Fibroblast of mammary gland (primary cell): ENCODE measurements around the gene LCN12.

Source experiments
- DNase-seq: peaks from one replicate; pipeline ENCODE4 v3.0.0-alpha.2; 2010; ENCODE audit warnings: low read depth
- H3K4me3 ChIP-seq: 2 replicates; pipeline ENCODE4 v1.5.1; 2011; ENCODE audit warnings: low read depth, mild to moderate bottlenecking, low read length, moderate library complexity; ENCODE audit not compliant: control insufficient read depth
- TF ChIP-seq, protein P1 (sequence below): conservative IDR thresholded peaks from 2 replicates; pipeline ENCODE4 v1.5.1; 2011; ENCODE audit warnings: low read depth, low read length, inconsistent platforms; ENCODE audit not compliant: control insufficient read depth, insufficient read depth

Gene LCN12

GRCh38 chr9:136921307-136921706 lies 30.8 kb upstream of the LCN12 start:
- H3K4me3 ChIP-seq = no peak overlapping the region
- no peak for DNase-seq
- TF ChIP-seq, protein P1, sequence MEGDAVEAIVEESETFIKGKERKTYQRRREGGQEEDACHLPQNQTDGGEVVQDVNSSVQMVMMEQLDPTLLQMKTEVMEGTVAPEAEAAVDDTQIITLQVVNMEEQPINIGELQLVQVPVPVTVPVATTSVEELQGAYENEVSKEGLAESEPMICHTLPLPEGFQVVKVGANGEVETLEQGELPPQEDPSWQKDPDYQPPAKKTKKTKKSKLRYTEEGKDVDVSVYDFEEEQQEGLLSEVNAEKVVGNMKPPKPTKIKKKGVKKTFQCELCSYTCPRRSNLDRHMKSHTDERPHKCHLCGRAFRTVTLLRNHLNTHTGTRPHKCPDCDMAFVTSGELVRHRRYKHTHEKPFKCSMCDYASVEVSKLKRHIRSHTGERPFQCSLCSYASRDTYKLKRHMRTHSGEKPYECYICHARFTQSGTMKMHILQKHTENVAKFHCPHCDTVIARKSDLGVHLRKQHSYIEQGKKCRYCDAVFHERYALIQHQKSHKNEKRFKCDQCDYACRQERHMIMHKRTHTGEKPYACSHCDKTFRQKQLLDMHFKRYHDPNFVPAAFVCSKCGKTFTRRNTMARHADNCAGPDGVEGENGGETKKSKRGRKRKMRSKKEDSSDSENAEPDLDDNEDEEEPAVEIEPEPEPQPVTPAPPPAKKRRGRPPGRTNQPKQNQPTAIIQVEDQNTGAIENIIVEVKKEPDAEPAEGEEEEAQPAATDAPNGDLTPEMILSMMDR = no peak

DNA sequence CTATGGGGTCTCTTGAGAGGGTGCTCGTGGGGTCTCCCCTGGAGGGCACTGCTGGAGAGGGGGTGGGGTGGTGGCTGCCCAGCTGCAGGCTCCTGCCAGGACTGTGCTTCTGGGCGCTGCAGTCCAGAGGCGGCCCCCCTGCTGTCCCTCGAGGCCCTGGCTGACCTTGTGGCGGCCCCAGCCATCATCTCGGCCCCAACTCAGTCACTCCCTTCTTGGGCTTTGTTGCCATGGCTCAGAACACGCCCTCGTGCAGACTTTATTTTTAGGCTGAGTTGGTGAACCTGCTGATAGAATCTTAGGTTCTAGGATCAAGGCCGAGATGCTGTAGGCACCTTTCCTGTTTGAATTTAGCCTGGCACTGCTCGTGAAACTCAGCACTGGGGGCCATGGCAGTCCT lies 30.4 kb upstream of the LCN12 start:
- no peak overlapping the region for H3K4me3 ChIP-seq
- TF ChIP-seq, protein P1 = no peak
- no peak for DNase-seq

GRCh38 chr9:136922540-136922939 lies 29.5 kb upstream of the LCN12 start:
- TF ChIP-seq, protein P1 = no peak
- DNase-seq = no peak
- no peak overlapping the region for H3K4me3 ChIP-seq

GRCh38 chr9:136923881-136924280 lies 28.2 kb upstream of the LCN12 start:
- TF ChIP-seq, protein P1 = no peak
- H3K4me3 ChIP-seq = no peak overlapping the region

GRCh38 chr9:136925414-136926153 lies 26.5 kb upstream of the LCN12 start:
- TF ChIP-seq, protein P1 = no peak
- no peak for DNase-seq
- H3K4me3 ChIP-seq = no peak overlapping the region

More at GRCh38 chr9:136923881-136924280, 28.2 kb upstream of the LCN12 start:
- DNase-seq = no peak

GRCh38 chr9:136926154-136926704 lies 25.8 kb upstream of the LCN12 start:
- TF ChIP-seq, protein P1 = peak; percentile 11
- no peak for DNase-seq
- H3K4me3 ChIP-seq = no peak overlapping the region

DNA sequence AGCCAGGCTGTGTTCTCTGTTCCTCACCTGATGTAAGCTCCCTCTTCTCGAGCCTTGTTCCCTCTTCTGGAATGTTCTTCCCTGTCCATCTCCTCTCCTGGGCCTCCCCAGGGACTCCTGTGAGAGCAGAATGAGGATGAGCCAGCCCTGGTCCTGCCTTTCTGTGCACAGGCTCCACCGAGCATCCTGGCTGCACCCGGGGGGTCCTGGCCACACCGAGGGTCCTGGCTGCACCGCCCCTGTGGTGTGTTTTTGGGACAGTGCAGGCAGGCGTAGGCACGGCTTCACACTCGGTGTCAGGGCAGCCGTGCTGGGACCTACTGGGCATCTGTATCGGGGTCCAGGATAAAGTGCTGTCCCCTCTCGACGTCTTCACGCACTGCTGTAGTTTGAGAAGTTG lies 25.3 kb upstream of the LCN12 start:
- DNase-seq = no peak
- no peak overlapping the region for H3K4me3 ChIP-seq
- TF ChIP-seq, protein P1 = no peak
